Trophoblast cell (in vitro differentiated cells and primary cell): ENCODE results near the gene ARMC12.

Experiments used
- DNase-seq, 2 donors: peaks; one replicate each; pipeline ENCODE4 v3.0.0-alpha.2; 2016
- H2AFZ ChIP-seq: 2 replicates; pipeline ENCODE4 v1.6.1; 2013; ENCODE audit warnings: low read length, moderate library complexity, mild to moderate bottlenecking; ENCODE audit not compliant: insufficient read depth, poor library complexity
- H2AK5ac ChIP-seq: 2 replicates; pipeline ENCODE4 v1.6.1; 2013; ENCODE audit warnings: mild to moderate bottlenecking, low read length
- H2BK120ac ChIP-seq: 2 replicates; pipeline ENCODE4 v1.6.1; 2013; ENCODE audit warnings: low read length, mild to moderate bottlenecking, moderate library complexity; ENCODE audit not compliant: insufficient read depth, poor library complexity
- H2BK12ac ChIP-seq: 2 replicates; pipeline ENCODE4 v1.6.1; 2013; ENCODE audit warnings: mild to moderate bottlenecking, low read length, moderate library complexity
- H2BK5ac ChIP-seq: 2 replicates; pipeline ENCODE4 v1.6.1; 2013; ENCODE audit warnings: low read length, low read depth, moderate library complexity, mild to moderate bottlenecking; ENCODE audit not compliant: poor library complexity
- H3K14ac ChIP-seq: 2 replicates; pipeline ENCODE4 v1.6.1; 2013; ENCODE audit warnings: mild to moderate bottlenecking, low read length
- H3K18ac ChIP-seq: 2 replicates; pipeline ENCODE4 v1.6.1; 2013; ENCODE audit warnings: mild to moderate bottlenecking, low read length
- H3K23ac ChIP-seq: 2 replicates; pipeline ENCODE4 v1.6.1; 2013; ENCODE audit warnings: low read length
- H3K27ac ChIP-seq: 2 replicates; pipeline ENCODE4 v1.5.1; 2013; ENCODE audit warnings: low read depth, mild to moderate bottlenecking, inconsistent platforms, low read length, moderate library complexity
- H3K27me3 ChIP-seq: 2 replicates; pipeline ENCODE4 v1.6.1; 2013; ENCODE audit warnings: inconsistent platforms, mild to moderate bottlenecking, low read length, moderate library complexity; ENCODE audit not compliant: insufficient read depth
- H3K36me3 ChIP-seq, 2 experiments: 1 replicate in 1 of 2; 2 replicates in 1 of 2; pipeline ENCODE4 v1.6.1; 2013; ENCODE audit warnings: low read length in 2 of 2, mild to moderate bottlenecking in 2 of 2, moderate library complexity in 1 of 2; ENCODE audit not compliant: insufficient read depth in 2 of 2, control insufficient read depth in 1 of 2
- H3K4ac ChIP-seq: 2 replicates; pipeline ENCODE4 v1.6.1; 2013; ENCODE audit warnings: low read depth, mild to moderate bottlenecking, low read length, moderate library complexity
- H3K4me1 ChIP-seq, 2 experiments: 1 replicate in 1 of 2; 2 replicates in 1 of 2; pipeline ENCODE4 v1.6.1; 2013; ENCODE audit warnings: low read length in 2 of 2, mild to moderate bottlenecking in 2 of 2, moderate library complexity in 1 of 2; ENCODE audit not compliant: insufficient read depth in 2 of 2, control insufficient read depth in 1 of 2
- H3K4me2 ChIP-seq: 2 replicates; pipeline ENCODE4 v1.6.1; 2013; ENCODE audit warnings: inconsistent platforms, mild to moderate bottlenecking, low read length, moderate library complexity
- H3K4me3 ChIP-seq: 2 replicates; pipeline ENCODE4 v1.5.1; 2013; ENCODE audit warnings: mild to moderate bottlenecking, low read depth, low read length, inconsistent platforms
- H3K79me1 ChIP-seq: one replicate; pipeline ENCODE4 v1.6.1; 2013; ENCODE audit warnings: low read length
- H3K79me2 ChIP-seq: 2 replicates; pipeline ENCODE4 v1.6.1; 2013; ENCODE audit warnings: low read length, mild to moderate bottlenecking; ENCODE audit not compliant: control insufficient read depth, insufficient read depth, poor library complexity
- H3K9ac ChIP-seq: 2 replicates; pipeline ENCODE4 v1.6.1; 2013; ENCODE audit warnings: mild to moderate bottlenecking, low read length
- H3K9me3 ChIP-seq: 2 replicates; pipeline ENCODE4 v1.6.1; 2013; ENCODE audit warnings: low read depth, mild to moderate bottlenecking, control low read depth, inconsistent platforms, low read length; ENCODE audit not compliant: insufficient read depth
- H4K12ac ChIP-seq: 2 replicates; pipeline ENCODE4 v1.6.1; 2013; ENCODE audit warnings: low read depth, mild to moderate bottlenecking, low read length, moderate library complexity
- H4K8ac ChIP-seq: 2 replicates; pipeline ENCODE4 v1.6.1; 2013; ENCODE audit warnings: low read depth, mild to moderate bottlenecking, low read length, moderate library complexity
- H4K91ac ChIP-seq: one replicate; pipeline ENCODE4 v1.6.1; 2013; ENCODE audit warnings: low read depth, mild to moderate bottlenecking, low read length, moderate library complexity
- WGBS: extraction: QIAGEN DNeasy Blood & Tissue Kit; methylation state at CpG from one replicate; pipeline ENCODE4 v1.1.7; 2013; ENCODE audit warnings: missing lambda C conversion rate; ENCODE audit not compliant: insufficient read length, insufficient coverage; ENCODE audit errors: extremely low coverage; 5-methylcytosine and 5-hydroxymethylcytosine counted together

Gene ARMC12

DNA sequence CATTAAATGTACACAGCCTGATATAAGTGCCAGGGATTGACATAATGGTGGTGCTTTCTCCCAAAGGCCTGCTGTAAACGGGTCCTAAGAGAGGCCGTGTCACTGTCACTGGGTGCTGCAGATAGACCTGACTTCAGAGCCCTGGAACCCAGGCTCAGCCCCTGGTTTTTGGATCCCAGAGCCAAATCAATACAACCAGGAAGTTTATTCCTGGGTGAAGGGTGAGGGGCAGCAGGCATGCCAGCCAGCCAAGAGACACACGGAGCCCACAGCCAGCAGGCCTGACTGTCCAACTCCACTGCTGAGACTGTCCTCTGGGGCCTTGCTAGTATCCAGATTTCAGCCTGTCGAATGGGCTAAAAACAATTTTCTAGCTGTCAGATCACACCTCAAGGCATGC lies 12.8 kb upstream of the ARMC12 start:
- Histone ChIP-seq H4K91ac (no peak overlapping the region), H3K4ac (no peak overlapping the region), H3K27ac (no peak overlapping the region), H3K79me1 (peaks cover 12% of the 10 kb centered on the region), H2AFZ (no peak overlapping the region), H3K4me2 (no peak overlapping the region), H2BK12ac (no peak overlapping the region), H3K14ac (no peak overlapping the region), H4K12ac (no peak overlapping the region), H3K4me3 (no peak overlapping the region), H3K9ac (no peak overlapping the region), H3K79me2 (peaks cover 2% of the 10 kb centered on the region), H2BK5ac (no peak overlapping the region), H3K27me3 (no peaks in the 10 kb centered on the region), H2BK120ac (no peak overlapping the region), H3K36me3 (no peaks in the 10 kb centered on the region), H4K8ac (no peak overlapping the region), H3K9me3 (no peaks in the 10 kb centered on the region), H3K4me1 (peaks cover 19 to 26% of the 10 kb centered on the region in 2 experiments), H2AK5ac (no peak overlapping the region), H3K18ac (no peak overlapping the region), H3K23ac (no peak overlapping the region)
- no peak for DNase-seq
- no CpG with 5 or more reads among the region's 4 CpGs for WGBS

DNA sequence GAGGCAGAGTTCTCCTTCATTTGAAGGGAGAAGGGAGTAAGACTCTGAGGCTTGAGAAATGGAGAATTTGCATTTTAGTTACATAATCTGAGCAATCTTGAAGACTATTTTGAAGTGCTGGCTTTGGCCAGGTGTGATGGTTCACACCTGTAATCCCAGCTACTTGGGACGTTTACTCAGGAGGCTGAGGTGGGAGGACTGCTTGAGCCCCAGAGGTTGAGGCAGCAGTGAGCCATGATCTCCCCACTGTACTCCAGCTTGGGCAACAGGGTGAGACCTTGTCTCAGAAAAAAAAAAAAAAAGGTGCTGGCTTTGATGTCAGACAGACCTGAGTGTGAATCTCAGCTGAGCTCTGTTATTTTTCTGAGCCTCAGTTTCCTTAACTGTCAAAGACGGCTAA lies 12.4 kb upstream of the ARMC12 start:
- H2AK5ac ChIP-seq: no peak overlapping the region
- WGBS: no CpG with 5 or more reads among the region's 2 CpGs
- H3K9me3 ChIP-seq: no peaks in the 10 kb centered on the region
- H2BK5ac ChIP-seq: no peak overlapping the region
- no peak overlapping the region for H2AFZ ChIP-seq
- H3K4me2 ChIP-seq: no peak overlapping the region
- H2BK120ac ChIP-seq: no peak overlapping the region
- H3K23ac ChIP-seq: no peak overlapping the region
- H4K91ac ChIP-seq: no peak overlapping the region
- no peak overlapping the region for H3K4me3 ChIP-seq
- H4K8ac ChIP-seq: no peak overlapping the region
- no peak overlapping the region for H2BK12ac ChIP-seq
- H3K18ac ChIP-seq: no peak overlapping the region
- no peak overlapping the region for H3K27ac ChIP-seq
- no peaks in the 10 kb centered on the region for H3K36me3 ChIP-seq
- H3K14ac ChIP-seq: no peak overlapping the region
- DNase-seq: no peak
- no peak overlapping the region for H3K9ac ChIP-seq
- H3K4ac ChIP-seq: no peak overlapping the region
- H3K79me2 ChIP-seq: peaks cover 2% of the 10 kb centered on the region
- peaks cover 19 to 25% of the 10 kb centered on the region in 2 experiments for H3K4me1 ChIP-seq
- no peaks in the 10 kb centered on the region for H3K27me3 ChIP-seq
- peaks cover 12% of the 10 kb centered on the region for H3K79me1 ChIP-seq
- H4K12ac ChIP-seq: no peak overlapping the region

DNA sequence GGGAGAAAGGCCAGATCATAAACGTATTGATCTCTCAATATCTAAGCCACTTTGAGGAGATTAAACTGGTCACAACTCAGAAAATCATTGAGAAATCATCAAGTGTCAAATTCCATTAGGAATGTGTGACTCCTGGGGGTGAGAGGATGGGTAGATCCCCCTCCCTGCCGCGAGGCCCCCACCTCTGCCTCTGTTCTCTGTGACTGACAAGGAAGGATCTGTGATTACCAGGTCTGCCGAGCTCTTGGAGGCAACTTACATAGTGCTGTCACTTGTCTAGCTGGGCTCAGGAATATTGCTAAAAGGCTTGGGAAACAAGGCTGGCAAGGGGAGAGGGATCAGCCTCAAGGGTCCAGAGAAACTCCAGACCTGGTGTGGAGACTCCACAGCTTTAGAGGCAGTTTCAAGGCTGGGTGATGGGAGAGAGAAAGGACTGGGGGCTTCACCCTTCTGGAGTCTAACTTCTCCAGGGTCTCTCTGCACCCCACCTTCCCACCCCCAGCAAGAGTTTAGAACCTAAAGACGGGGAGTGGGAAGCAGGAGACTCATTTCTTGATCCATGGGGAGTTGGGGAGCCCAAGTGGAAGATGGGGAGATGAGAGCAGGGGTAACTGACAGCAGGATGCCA lies 11.6 kb upstream of the ARMC12 start:
- Histone ChIP-seq H3K27ac (no peak overlapping the region), H3K18ac (no peak overlapping the region), H3K79me1 (peaks cover 10% of the 10 kb centered on the region), H3K27me3 (no peaks in the 10 kb centered on the region), H2BK5ac (no peak overlapping the region), H3K9me3 (no peaks in the 10 kb centered on the region), H3K4me2 (no peak overlapping the region), H3K4me1 (peaks cover 16 to 18% of the 10 kb centered on the region in 2 experiments), H2AK5ac (no peak overlapping the region), H3K9ac (no peak overlapping the region), H3K4ac (no peak overlapping the region), H3K79me2 (peaks cover 2% of the 10 kb centered on the region), H3K14ac (no peak overlapping the region), H2BK120ac (no peak overlapping the region), H3K4me3 (no peak overlapping the region), H3K23ac (no peak overlapping the region), H2AFZ (no peak overlapping the region), H2BK12ac (no peak overlapping the region), H4K91ac (no peak overlapping the region), H3K36me3 (no peaks in the 10 kb centered on the region), H4K12ac (no peak overlapping the region), H4K8ac (no peak overlapping the region)
- DNase-seq: no peak
- no CpG with 5 or more reads among the region's 5 CpGs for WGBS

DNA sequence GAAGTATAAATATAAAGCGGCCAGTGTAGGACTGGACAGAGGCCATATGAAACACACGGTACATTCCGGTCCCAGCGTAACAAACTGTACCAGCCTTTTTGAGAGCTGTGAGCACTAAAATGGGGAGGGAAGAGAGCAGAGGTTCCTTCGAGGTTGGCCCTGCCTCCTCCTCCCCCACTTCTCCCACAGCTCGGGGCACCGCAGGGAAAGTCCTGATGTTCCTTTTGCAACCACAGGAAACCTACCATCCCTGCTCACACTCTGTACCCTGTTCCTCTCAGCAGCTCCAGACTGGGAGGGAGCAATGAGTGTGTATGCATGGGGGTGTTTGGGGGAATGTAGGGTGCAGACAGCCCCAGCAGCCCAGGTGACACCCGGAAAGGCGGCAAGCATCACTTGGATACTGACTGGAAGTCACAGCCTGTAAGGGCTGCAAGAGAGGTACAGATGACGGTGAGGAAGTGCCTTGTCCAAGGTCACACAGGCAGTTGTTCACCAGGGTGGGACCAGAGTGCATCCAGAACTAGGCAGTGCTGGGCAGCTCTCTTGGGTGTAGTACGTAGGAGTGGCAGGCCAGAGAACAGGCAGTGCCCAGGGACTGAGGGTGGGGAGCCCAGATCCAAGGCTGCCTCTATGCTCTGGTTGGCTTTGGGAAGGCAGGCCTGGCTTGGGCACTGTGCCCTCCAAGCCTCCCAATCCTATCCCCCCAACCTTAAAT lies 11.0 kb upstream of the ARMC12 start:
- Histone ChIP-seq H3K36me3 (no peaks in the 10 kb centered on the region), H3K4ac (no peak overlapping the region), H3K4me1 (peaks cover 11 to 13% of the 10 kb centered on the region in 2 experiments), H3K14ac (no peak overlapping the region), H3K4me2 (no peak overlapping the region), H3K23ac (no peak overlapping the region), H2BK5ac (no peak overlapping the region), H3K9me3 (no peaks in the 10 kb centered on the region), H4K8ac (no peak overlapping the region), H2AFZ (no peak overlapping the region), H3K18ac (no peak overlapping the region), H3K9ac (no peak overlapping the region), H2BK120ac (no peak overlapping the region), H3K4me3 (no peak overlapping the region), H3K79me2 (peaks cover 2% of the 10 kb centered on the region), H2AK5ac (no peak overlapping the region), H4K12ac (no peak overlapping the region), H2BK12ac (no peak overlapping the region), H4K91ac (no peak overlapping the region), H3K27ac (no peak overlapping the region), H3K27me3 (no peaks in the 10 kb centered on the region), H3K79me1 (peaks cover 8% of the 10 kb centered on the region)
- DNase-seq: peak in 1 of 2 donors; percentile 24
- no CpG with 5 or more reads among the region's 11 CpGs for WGBS
